ENCODE data around the gene HIPK3.

DNA sequence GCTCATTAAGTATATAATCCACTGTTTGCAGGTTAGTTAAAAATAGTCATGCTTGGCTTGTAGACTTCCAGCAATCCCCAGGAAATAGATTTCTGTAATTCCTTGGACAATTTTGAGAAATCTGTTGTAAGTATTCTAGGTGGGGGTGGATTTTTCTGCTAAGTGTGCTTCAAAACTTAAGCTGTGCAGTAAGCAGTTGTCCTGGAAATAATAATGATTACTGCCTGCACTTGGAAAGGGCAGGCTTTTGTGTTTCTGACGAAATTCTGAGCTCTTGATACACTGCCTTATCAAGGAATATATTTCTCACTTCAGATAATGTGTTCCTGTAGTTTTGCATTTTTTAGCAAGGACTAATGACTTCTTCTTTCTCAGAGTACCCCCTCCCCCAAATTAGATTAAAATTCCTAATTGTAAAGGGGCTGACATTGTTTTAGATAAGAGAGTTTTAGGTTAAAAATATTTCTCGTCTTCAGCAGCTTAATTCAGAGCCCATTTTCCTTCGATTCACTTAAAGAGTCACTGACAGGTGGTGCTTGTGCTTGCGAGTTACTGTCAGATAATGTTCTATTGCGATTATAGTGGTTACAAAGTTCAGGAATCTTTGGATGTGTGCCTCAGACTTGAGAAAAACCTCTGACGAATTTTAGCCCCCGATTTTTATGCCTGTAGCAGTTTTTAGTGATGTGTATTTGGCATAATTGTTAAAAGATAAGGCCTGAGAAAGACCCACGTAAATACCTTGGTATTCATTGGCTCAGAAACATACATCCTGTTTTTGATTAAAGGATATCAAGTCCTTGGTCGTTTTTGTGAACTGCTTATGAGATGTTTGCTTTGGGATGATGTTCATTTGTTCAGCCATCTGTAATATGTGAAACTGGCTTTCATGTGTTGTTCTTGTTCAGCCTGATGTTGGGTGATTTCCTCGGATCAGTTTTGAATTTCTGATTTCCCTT, 120.5 kb downstream of the HIPK3 start:
- TF ChIP-seq TAF1 (IDR thresholded peaks at IDR 0.05; ENCODE audit: borderline replicate concordance, low read depth, low read length) (no peak), POLR2AphosphoS5 (IDR thresholded peaks at IDR 0.05; ENCODE audit: low read depth, low read length) (no peak), POLR2A (IDR thresholded peaks at IDR 0.05; ENCODE audit: low read depth, low read length) (no peak)

Measured in GM12892 (cell line).